H1 (cell line): Measurements from ENCODE around the gene MIB2. TPM values are rescaled to one million over a fixed set of nuclear protein-coding genes. Genes with fewer than 3 reads are reported as not detected.
"Not testable (repeated sequence)": the region's sequence is repeated elsewhere in the genome, so short reads cannot be mapped to it uniquely, and the experiment has no call there.

Source experiments
- CTCF ChIA-PET: fragments of 300-600 bp; sonication (Branson Sonifier 250); formaldehyde crosslinking; loops from one replicate; lab custom pipeline; 2021; ENCODE audit not compliant: partially characterized antibody; lab: Charles Lee
- POLR2A ChIA-PET: fragments of 300-600 bp; sonication (Branson Sonifier 250); formaldehyde crosslinking; loops from one replicate; lab custom pipeline; 2021; ENCODE audit warnings: inconsistent platforms; ENCODE audit not compliant: partially characterized antibody; lab: Charles Lee
- DNase-seq, 2 experiments: peaks; one replicate each; pipeline versions ENCODE4 v3.0.0 to v3.0.0-alpha.2; 2010 to 2022; ENCODE audit warnings: low spot score in 2 of 2, low read depth in 1 of 2, mixed read lengths in 1 of 2
- FAIRE-seq: peaks from 2 replicates; lab custom pipeline; 2011; peaks lifted over from hg19 to GRCh38; lab: Jason Lieb, UNC
- H2AFZ ChIP-seq: 2 replicates; pipeline ENCODE4 v1.8.1; 2012; ENCODE audit warnings: low read length, inconsistent platforms
- H2AK5ac ChIP-seq: 2 replicates; pipeline ENCODE4 v1.6.1; 2013; ENCODE audit warnings: low read depth, low read length
- H2BK120ac ChIP-seq: replicated peaks from 2 replicates; pipeline ENCODE3; 2013; ENCODE audit warnings: low read depth, low read length, inconsistent platforms
- H2BK12ac ChIP-seq: 2 replicates; pipeline ENCODE4 v1.6.1; 2013; ENCODE audit warnings: low read depth, low read length
- H2BK15ac ChIP-seq: 2 replicates; pipeline ENCODE4 v1.6.1; 2013; ENCODE audit warnings: low read length
- H2BK20ac ChIP-seq: 2 replicates; pipeline ENCODE4 v1.6.1; 2013; ENCODE audit warnings: low read length
- H2BK5ac ChIP-seq: 2 replicates; pipeline ENCODE4 v1.6.1; 2013; ENCODE audit warnings: low read depth, low read length
- H3K14ac ChIP-seq: 2 replicates; pipeline ENCODE4 v1.6.1; 2013; ENCODE audit warnings: inconsistent platforms; ENCODE audit not compliant: insufficient read length
- H3K18ac ChIP-seq: 2 replicates; pipeline ENCODE4 v1.6.1; 2013; ENCODE audit warnings: low read length; ENCODE audit errors: extremely low read depth
- H3K23ac ChIP-seq: 2 replicates; pipeline ENCODE4 v1.6.1; 2013; ENCODE audit warnings: inconsistent platforms; ENCODE audit not compliant: insufficient read length
- H3K23me2 ChIP-seq: 2 replicates; pipeline ENCODE4 v1.6.1; 2013; ENCODE audit warnings: low read depth, low read length
- H3K27ac ChIP-seq: 2 replicates; pipeline ENCODE4 v1.6.1; 2011; ENCODE audit warnings: low read depth, low read length, inconsistent platforms
- H3K27me3 ChIP-seq, 4 experiments: replicated peaks in 1 of 4; 1 replicate in 1 of 4; 2 replicates in 3 of 4; pipeline versions ENCODE4 v1.6.1 to v1.8.1; 2011 to 2013; ENCODE audit warnings: low read length in 3 of 4, mild to moderate bottlenecking in 3 of 4, inconsistent platforms in 2 of 4, mixed read lengths in 2 of 4, moderate library complexity in 1 of 4; ENCODE audit not compliant: control insufficient read depth in 3 of 4, insufficient read depth in 3 of 4; ENCODE audit errors: extremely low read depth in 1 of 4
- H3K36me3 ChIP-seq, 4 experiments: 2 replicates each; pipeline versions ENCODE4 v1.6.1 to v1.8.1; 2011 to 2013; ENCODE audit warnings: mild to moderate bottlenecking in 4 of 4, low read length in 3 of 4, moderate library complexity in 2 of 4, control low read depth in 1 of 4, inconsistent platforms in 1 of 4; ENCODE audit not compliant: insufficient read depth in 4 of 4, control insufficient read depth in 2 of 4
- H3K4ac ChIP-seq: replicated peaks from 2 replicates; pipeline ENCODE3; 2013; ENCODE audit warnings: low read length, low read depth, mixed read lengths, inconsistent platforms; ENCODE audit not compliant: insufficient read length
- H3K4me1 ChIP-seq, 4 experiments: replicated peaks in 1 of 4; 1 replicate in 1 of 4; 2 replicates in 3 of 4; pipeline versions ENCODE4 v1.6.1 to v1.8.1; 2011 to 2013; ENCODE audit warnings: low read length in 3 of 4, inconsistent platforms in 2 of 4, mixed read lengths in 1 of 4; ENCODE audit not compliant: insufficient read depth in 4 of 4, control insufficient read depth in 3 of 4
- H3K4me2 ChIP-seq, 2 experiments: 2 replicates each; pipeline versions ENCODE4 v1.6.1 to v1.8.1; 2011 to 2013; ENCODE audit warnings: low read depth in 2 of 2, low read length in 2 of 2, control low read depth in 1 of 2, inconsistent platforms in 1 of 2, mild to moderate bottlenecking in 1 of 2; ENCODE audit not compliant: insufficient read depth in 1 of 2
- H3K4me3 ChIP-seq, 4 experiments: fragments of 200-600, 300-600 bp in 1 of 4; sonication (generic), shearing (Covaris generic), sonication (Bioruptor Twin) in 1 of 4; 2 replicates each; pipeline versions ENCODE4 v1.5.1 to v1.8.1; 2011 to 2016; ENCODE audit warnings: low read length in 4 of 4, low read depth in 3 of 4, control low read depth in 2 of 4, inconsistent platforms in 2 of 4, mild to moderate bottlenecking in 2 of 4, mixed read lengths in 1 of 4, moderate library complexity in 1 of 4; ENCODE audit not compliant: insufficient read depth in 2 of 4; ENCODE audit errors: extremely low read depth in 1 of 4
- H3K56ac ChIP-seq: replicated peaks from 2 replicates; pipeline ENCODE3; 2013; ENCODE audit warnings: low read depth, mild to moderate bottlenecking, mixed read lengths, low read length, inconsistent platforms; ENCODE audit not compliant: insufficient read length
- H3K79me1 ChIP-seq: 2 replicates; pipeline ENCODE4 v1.6.1; 2013; ENCODE audit warnings: low read depth, low read length, control low read depth
- H3K79me2 ChIP-seq, 2 experiments: 2 replicates each; pipeline versions ENCODE4 v1.6.1 to v1.8.1; 2012 to 2013; ENCODE audit warnings: low read length in 2 of 2, mild to moderate bottlenecking in 2 of 2, inconsistent platforms in 1 of 2; ENCODE audit not compliant: insufficient read depth in 2 of 2, control insufficient read depth in 1 of 2
- H3K9ac ChIP-seq, 4 experiments: replicated peaks in 1 of 4; 1 replicate in 1 of 4; 2 replicates in 3 of 4; pipeline versions ENCODE4 v1.6.1 to v1.8.1; 2011 to 2013; ENCODE audit warnings: low read depth in 3 of 4, low read length in 3 of 4, control low read depth in 2 of 4, mild to moderate bottlenecking in 2 of 4, moderate library complexity in 2 of 4, inconsistent platforms in 1 of 4; ENCODE audit errors: extremely low read depth in 1 of 4
- H3K9me3 ChIP-seq, 2 experiments: 2 replicates each; pipeline versions ENCODE4 v1.6.1 to v1.8.1; 2012 to 2013; ENCODE audit warnings: mild to moderate bottlenecking in 2 of 2, moderate library complexity in 2 of 2, control low read depth in 1 of 2, inconsistent platforms in 1 of 2, low read depth in 1 of 2, low read length in 1 of 2, mixed read lengths in 1 of 2; ENCODE audit not compliant: insufficient read depth in 2 of 2
- H4K20me1 ChIP-seq, 2 experiments: replicated peaks in 1 of 2; 2 replicates each; pipeline versions ENCODE3 to v1.8.1; 2011 to 2013; ENCODE audit warnings: inconsistent platforms in 2 of 2, low read length in 2 of 2, mild to moderate bottlenecking in 1 of 2; ENCODE audit not compliant: insufficient read depth in 2 of 2, control insufficient read depth in 1 of 2
- H4K5ac ChIP-seq: 2 replicates; pipeline ENCODE4 v1.6.1; 2013; ENCODE audit warnings: low read length, low read depth, mixed read lengths, inconsistent platforms; ENCODE audit not compliant: insufficient read length
- H4K8ac ChIP-seq: 2 replicates; pipeline ENCODE4 v1.8.0; 2013; ENCODE audit warnings: mild to moderate bottlenecking, moderate library complexity, low read length, inconsistent platforms; ENCODE audit not compliant: insufficient read depth; ENCODE audit errors: extremely low read depth
- H4K91ac ChIP-seq: replicated peaks from 2 replicates; pipeline ENCODE3; 2013; ENCODE audit warnings: low read length, mixed read lengths, inconsistent platforms; ENCODE audit not compliant: insufficient read length
- WGBS, 2 experiments: shearing (Covaris generic) in 1 of 2; methylation state at CpG; one replicate each; pipeline versions ENCODE4 v1.1.6 to v1.1.7; 2013 to 2015; ENCODE audit warnings: low lambda C conversion rate in 2 of 2, mixed read lengths in 2 of 2, inconsistent platforms in 1 of 2, low coverage in 1 of 2, missing lambda C conversion rate in 1 of 2; ENCODE audit not compliant: insufficient replicate concordance in 2 of 2, insufficient coverage in 1 of 2, insufficient read length in 1 of 2; ENCODE audit errors: extremely low coverage in 1 of 2, missing lambda C conversion rate in 1 of 2; 5-methylcytosine and 5-hydroxymethylcytosine counted together
- polyA plus RNA-seq, 7 experiments: library from polyadenylated mRNA; depleted of rRNA in 3 of 7; stranded (reverse) in 5 of 7; unstranded in 2 of 7; fragments of >200 nt in 5 of 7; fragments of 200-250 nt in 2 of 7; gene quantifications; 1 replicate in 5 of 7; 2 replicates in 1 of 7; 4 replicates in 1 of 7; pipeline versions ENCODE4 v1.2.1 to v1.2.3, GENCODE V29; 2011 to 2013; ENCODE audit warnings: missing spikeins in 2 of 7, mixed read lengths in 2 of 7
- total RNA-seq: library from RNA; stranded (reverse); fragmentation: NEBNext Ultra II Directional; extraction: Animal tissue kit (Norgen Biotek cat#: 25700); gene quantifications from 2 replicates; pipeline ENCODE4 v1.2.1, GENCODE V29; 2021

Gene MIB2
- total and polyA plus RNA-seq, 2 of the 8 experiments (the other 6 are each of a cell fraction or from before 2014, with no cell fraction given): 32.5 to 60.0 TPM

DNA sequence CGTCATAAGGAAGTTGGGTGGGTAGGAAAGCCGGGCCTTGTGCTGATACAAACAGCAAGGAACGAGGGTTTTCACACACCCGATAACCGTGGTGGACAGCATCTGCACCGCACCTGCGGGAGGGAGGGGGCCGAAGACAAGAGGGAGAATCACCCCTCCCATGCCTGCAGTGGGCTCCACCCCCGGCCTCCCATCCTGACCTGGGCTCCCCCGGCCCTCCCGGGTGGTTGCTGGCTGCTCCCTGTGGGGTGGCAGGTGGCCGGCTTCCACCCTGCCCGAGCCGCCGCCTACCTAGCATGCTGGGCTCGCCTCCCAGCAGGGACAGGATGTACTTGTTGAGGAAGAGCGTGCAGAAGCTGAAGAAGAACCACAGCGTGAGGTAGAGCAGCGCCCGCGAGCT lies 60.8 kb downstream of the MIB2 start:
- FAIRE-seq, H3K56ac ChIP-seq, H2BK5ac ChIP-seq, H3K27ac ChIP-seq, H3K14ac ChIP-seq, DNase-seq, H4K8ac ChIP-seq, H3K18ac ChIP-seq, H3K79me1 ChIP-seq, H2BK120ac ChIP-seq, H2AFZ ChIP-seq, H3K9me3 ChIP-seq, H2BK20ac ChIP-seq, H4K5ac ChIP-seq, H2AK5ac ChIP-seq, H3K23ac ChIP-seq, H2BK12ac ChIP-seq, H2BK15ac ChIP-seq, H3K4ac ChIP-seq, H3K4me3 ChIP-seq, H3K4me2 ChIP-seq, H3K23me2 ChIP-seq, H4K91ac ChIP-seq, H3K27me3 ChIP-seq, CTCF ChIA-PET, POLR2A ChIA-PET, H3K9ac ChIP-seq: not testable (repeated sequence)
- Histone ChIP-seq H4K20me1 (peaks cover 5 to 15% of the 10 kb centered on the region in 2 experiments), H3K36me3 (peaks cover 0 to 12% (median 3%) of the 10 kb centered on the region in 4 experiments; a peak in 4 of 8 replicates), H3K79me2 (peaks cover 4 to 28% of the 10 kb centered on the region in 2 experiments; a peak in 1 of 4 replicates), H3K4me1 (peaks cover 0 to 13% (median 8%) of the 10 kb centered on the region in 4 experiments; a peak in 5 of 7 replicates)
- WGBS, 2 experiments: no CpG with 5 or more reads among the region's 21 CpGs
